ENCODE measurements around the gene EPB41L2.
"Not testable (repeated sequence)": the region's sequence is repeated elsewhere in the genome, so short reads cannot be mapped to it uniquely, and the experiment has no call there.

EPB41L2 gene

GRCh38 chr6:131001945-131002660 is 60.9 kb downstream of the EPB41L2 start:
- DNase-seq, result no peak

GRCh38 chr6:131001111-131001736 is 61.8 kb downstream of the EPB41L2 start:
- no peak for DNase-seq

GRCh38 chr6:131000544-131000943 is 62.5 kb downstream of the EPB41L2 start:
- no peak for DNase-seq

- DNase-seq, result no peak
These were observed 65.8 kb downstream of the EPB41L2 start for GRCh38 chr6:130997061-130997753.

GRCh38 chr6:130996635-130997034 is 66.4 kb downstream of the EPB41L2 start:
- no peak for DNase-seq

GRCh38 chr6:130995783-130996447 is 67.1 kb downstream of the EPB41L2 start:
- no peak for DNase-seq

GRCh38 chr6:130994319-130995097 is 68.5 kb downstream of the EPB41L2 start:
- DNase-seq, result no peak

- no peak for DNase-seq
These were observed 69.7 kb downstream of the EPB41L2 start for GRCh38 chr6:130993292-130993765.

GRCh38 chr6:130991422-130992137 is 71.5 kb downstream of the EPB41L2 start:
- DNase-seq, result no peak

- DNase-seq, result not testable (repeated sequence)
These were observed 75.5 kb downstream of the EPB41L2 start for GRCh38 chr6:130987539-130987938.

- no peak for DNase-seq
These were observed 77.9 kb downstream of the EPB41L2 start for GRCh38 chr6:130985115-130985514.

GRCh38 chr6:130982941-130983456 is 80.0 kb downstream of the EPB41L2 start:
- DNase-seq, result no peak

- no peak for DNase-seq
These were observed 80.9 kb downstream of the EPB41L2 start for GRCh38 chr6:130982135-130982534.

GRCh38 chr6:130981409-130981808 is 81.6 kb downstream of the EPB41L2 start:
- DNase-seq, result no peak

- DNase-seq, result no peak
These were observed 82.6 kb downstream of the EPB41L2 start for GRCh38 chr6:130980310-130981032.

GRCh38 chr6:130978660-130979396 is 84.2 kb downstream of the EPB41L2 start:
- no peak for DNase-seq

GRCh38 chr6:130978180-130978579 is 84.9 kb downstream of the EPB41L2 start:
- DNase-seq, result no peak

- DNase-seq, result no peak
These were observed 87.7 kb downstream of the EPB41L2 start for GRCh38 chr6:130975325-130975724.

GRCh38 chr6:130973521-130974277 is 89.3 kb downstream of the EPB41L2 start:
- no peak for DNase-seq
